ACHN (cell line): ENCODE results near the gene TMEM179.
"Not testable (repeated sequence)": the region's sequence is repeated elsewhere in the genome, so short reads cannot be mapped to it uniquely, and the experiment has no call there.

ENCODE experiments used
- DNase-seq: peaks from one replicate; pipeline ENCODE4 v3.0.0-alpha.2; 2015
- in situ Hi-C: cut with HindIII; loops from 2 replicates; pipeline ENCODE4 v1.10.0; 2017; ENCODE audit warnings: low sequenced_read_pairs, low pct_ligation_motif_present, low pct_unique_long_range_greater_than_20kb

TMEM179 gene

GRCh38 chr14:104639471-104639870 is 34.9 kb upstream of the TMEM179 start:
- DNase-seq: no peak
- in situ Hi-C loops: no loop called here

GRCh38 chr14:104638927-104639450 is 34.4 kb upstream of the TMEM179 start:
- DNase-seq: no peak
- in situ Hi-C loops: no loop called here

- in situ Hi-C loops: no loop called here
- DNase-seq: no peak
These were observed 33.6 kb upstream of the TMEM179 start for GRCh38 chr14:104638190-104638589.

GRCh38 chr14:104637546-104638003 is 33.0 kb upstream of the TMEM179 start:
- in situ Hi-C loops: no loop called here
- no peak for DNase-seq

- in situ Hi-C loops, DNase-seq: not testable (repeated sequence)
These were observed 32.4 kb upstream of the TMEM179 start for GRCh38 chr14:104636846-104637545.

- DNase-seq: no peak
- in situ Hi-C loops: no loop called here
These were observed 31.6 kb upstream of the TMEM179 start for GRCh38 chr14:104636131-104636530.

- no peak for DNase-seq
- in situ Hi-C loops: no loop called here
These were observed 31.1 kb upstream of the TMEM179 start for GRCh38 chr14:104635717-104636116.

- no peak for DNase-seq
- in situ Hi-C loops: no loop called here
These were observed 30.5 kb upstream of the TMEM179 start for GRCh38 chr14:104634886-104635570.

- in situ Hi-C loops: no loop called here
- no peak for DNase-seq
These were observed 29.7 kb upstream of the TMEM179 start for GRCh38 chr14:104634138-104634760.

- in situ Hi-C loops: no loop called here
- no peak for DNase-seq
These were observed 28.9 kb upstream of the TMEM179 start for GRCh38 chr14:104633276-104634137.

GRCh38 chr14:104632781-104633180 is 28.2 kb upstream of the TMEM179 start:
- no peak for DNase-seq

GRCh38 chr14:104624939-104625338 is 20.4 kb upstream of the TMEM179 start:
- DNase-seq: no peak
- in situ Hi-C loops: no loop called here

More at GRCh38 chr14:104632781-104633180, 28.2 kb upstream of the TMEM179 start:
- in situ Hi-C loops: no loop called here

GRCh38 chr14:104614126-104614812 is 9.7 kb upstream of the TMEM179 start:
- in situ Hi-C loops: no loop called here
- no peak for DNase-seq

- in situ Hi-C loops: no loop called here
These were observed 7.3 kb upstream of the TMEM179 start for GRCh38 chr14:104611881-104612280.

GRCh38 chr14:104610749-104611310 is 6.3 kb upstream of the TMEM179 start:
- in situ Hi-C loops: no loop called here
- no peak for DNase-seq

More at GRCh38 chr14:104611881-104612280, 7.3 kb upstream of the TMEM179 start:
- DNase-seq: no peak

- DNase-seq: no peak
- in situ Hi-C loops: no loop called here
These were observed 5.1 kb upstream of the TMEM179 start for GRCh38 chr14:104609666-104610065.

- DNase-seq: no peak
- in situ Hi-C loops: no loop called here
These were observed 716 bp downstream of the TMEM179 start for GRCh38 chr14:104603711-104604401.
